ENCODE results near the gene ERBB4.

DNA sequence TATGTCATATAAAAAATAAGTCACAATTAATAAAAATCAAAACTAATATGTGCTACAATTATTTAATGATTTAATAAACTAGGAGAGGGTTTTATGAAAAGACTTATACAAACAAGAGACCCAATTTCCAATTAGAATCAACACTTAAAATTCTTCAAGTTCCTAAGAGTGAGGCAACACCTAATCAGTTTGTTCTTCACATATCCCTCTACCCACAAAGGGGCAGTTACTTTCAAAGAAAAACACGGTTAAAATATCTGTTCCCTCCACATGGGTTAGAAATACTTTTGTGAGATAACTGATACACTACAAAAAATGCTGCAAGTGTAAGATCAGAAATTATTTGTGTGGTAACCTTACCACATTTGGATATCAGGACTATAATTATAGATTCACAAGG, 357.0 kb downstream of the ERBB4 start:
- TF ChIP-seq, protein P1, sequence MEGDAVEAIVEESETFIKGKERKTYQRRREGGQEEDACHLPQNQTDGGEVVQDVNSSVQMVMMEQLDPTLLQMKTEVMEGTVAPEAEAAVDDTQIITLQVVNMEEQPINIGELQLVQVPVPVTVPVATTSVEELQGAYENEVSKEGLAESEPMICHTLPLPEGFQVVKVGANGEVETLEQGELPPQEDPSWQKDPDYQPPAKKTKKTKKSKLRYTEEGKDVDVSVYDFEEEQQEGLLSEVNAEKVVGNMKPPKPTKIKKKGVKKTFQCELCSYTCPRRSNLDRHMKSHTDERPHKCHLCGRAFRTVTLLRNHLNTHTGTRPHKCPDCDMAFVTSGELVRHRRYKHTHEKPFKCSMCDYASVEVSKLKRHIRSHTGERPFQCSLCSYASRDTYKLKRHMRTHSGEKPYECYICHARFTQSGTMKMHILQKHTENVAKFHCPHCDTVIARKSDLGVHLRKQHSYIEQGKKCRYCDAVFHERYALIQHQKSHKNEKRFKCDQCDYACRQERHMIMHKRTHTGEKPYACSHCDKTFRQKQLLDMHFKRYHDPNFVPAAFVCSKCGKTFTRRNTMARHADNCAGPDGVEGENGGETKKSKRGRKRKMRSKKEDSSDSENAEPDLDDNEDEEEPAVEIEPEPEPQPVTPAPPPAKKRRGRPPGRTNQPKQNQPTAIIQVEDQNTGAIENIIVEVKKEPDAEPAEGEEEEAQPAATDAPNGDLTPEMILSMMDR (IDR thresholded peaks at IDR 0.05; ENCODE audit: insufficient read depth, low read depth, low read length), result no peak
- no peak for TF ChIP-seq EZH2 (IDR thresholded peaks at IDR 0.05; ENCODE audit: insufficient read depth, low read length)

Data from astrocyte (in vitro differentiated cells and primary cell).